GM19035 (cell line): ENCODE results near the gene APEH.
A peak's percentile ranks its signal among the peaks of the same experiment; 100 is the strongest.
"Not testable (repeated sequence)": the region's sequence is repeated elsewhere in the genome, so short reads cannot be mapped to it uniquely, and the experiment has no call there.

ENCODE experiments used
- ATAC-seq: cut with Tn5 transposase; IDR thresholded peaks from one replicate; pipeline ENCODE4 v1.9.1; 2021; ENCODE audit not compliant: unreplicated experiment

The APEH gene

GRCh38 chr3:49689046-49689907 lies 15.1 kb downstream of the APEH start, which contains the start of the genes MST1 and RNF123:
MST1 (minus strand) TSS chr3:49689474; CDS start chr3:49688691, 783 bp downstream.
RNF123 (plus strand) TSS chr3:49689557; CDS start chr3:49691166, 1,609 bp downstream.
- ATAC-seq, result peak; percentile 72

GRCh38 chr3:49689908-49690624 lies 15.9 kb downstream of the APEH start:
- not testable (repeated sequence) for ATAC-seq

- not testable (repeated sequence) for ATAC-seq
These were observed 16.7 kb downstream of the APEH start for GRCh38 chr3:49690856-49691255.

GRCh38 chr3:49691481-49691880 lies 17.3 kb downstream of the APEH start:
- not testable (repeated sequence) for ATAC-seq

GRCh38 chr3:49694409-49695070 lies 20.4 kb downstream of the APEH start:
- not testable (repeated sequence) for ATAC-seq

- not testable (repeated sequence) for ATAC-seq
These were observed 21.3 kb downstream of the APEH start for GRCh38 chr3:49695350-49696015.

- ATAC-seq, result no peak
These were observed 25.3 kb downstream of the APEH start for GRCh38 chr3:49699281-49699979.

- ATAC-seq, result no peak
These were observed 25.9 kb downstream of the APEH start for GRCh38 chr3:49700014-49700413.

- no peak for ATAC-seq
These were observed 26.4 kb downstream of the APEH start for GRCh38 chr3:49700453-49701128.

GRCh38 chr3:49701388-49702077 lies 27.4 kb downstream of the APEH start:
- ATAC-seq, result no peak

- ATAC-seq, result no peak
These were observed 28.5 kb downstream of the APEH start for GRCh38 chr3:49702672-49703071.

- peak; percentile 75 for ATAC-seq
These were observed 29.3 kb downstream of the APEH start for GRCh38 chr3:49703443-49703927.

GRCh38 chr3:49703956-49704355 lies 29.8 kb downstream of the APEH start:
- no peak for ATAC-seq

GRCh38 chr3:49704629-49705028 lies 30.5 kb downstream of the APEH start:
- ATAC-seq, result no peak

GRCh38 chr3:49705390-49705960 lies 31.3 kb downstream of the APEH start:
- no peak for ATAC-seq

GRCh38 chr3:49706456-49707112 lies 32.4 kb downstream of the APEH start:
- no peak for ATAC-seq

GRCh38 chr3:49707113-49707480 lies 32.9 kb downstream of the APEH start:
- no peak for ATAC-seq

GRCh38 chr3:49709852-49710251 lies 35.7 kb downstream of the APEH start:
- no peak for ATAC-seq
